Gastrocnemius medialis (tissue), 4 donors: ENCODE results near the gene RREB1. TPM values are rescaled to one million over a fixed set of nuclear protein-coding genes. Genes with fewer than 3 reads are reported as not detected.

Experiments used
- ATAC-seq, 2 donors: fragments of 150-250 bp; one replicate each; pipeline ENCODE4 v1.9.1; 2016
- DNase-seq, 2 donors: peaks; one replicate each; pipeline ENCODE4 v3.0.0-alpha.2; 2019
- H3K27ac ChIP-seq, 4 donors: fragments of 200-600 bp; sonication (generic); 1 replicate in 1 of 4; 2 replicates in 3 of 4; pipeline ENCODE4 v1.5.1; 2016 to 2018; ENCODE audit warnings: mild to moderate bottlenecking in 2 of 4, moderate library complexity in 1 of 4
- H3K27me3 ChIP-seq, 3 donors: fragments of 200-600 bp; sonication (generic) in 2 of 3; 1 replicate in 1 of 3; 2 replicates in 2 of 3; pipeline versions ENCODE4 v1.5.1 to v1.6.0; 2016 to 2019; ENCODE audit warnings: mild to moderate bottlenecking in 1 of 3, moderate library complexity in 1 of 3
- H3K36me3 ChIP-seq, 2 donors: fragments of 200-600 bp; sonication (generic) in 1 of 2; one replicate each; pipeline ENCODE4 v1.5.1; 2017 to 2018
- H3K4me1 ChIP-seq, 2 donors: fragments of 200-600 bp; sonication (generic) in 1 of 2; one replicate each; pipeline ENCODE4 v1.5.1; 2016 to 2017; ENCODE audit warnings: mild to moderate bottlenecking in 2 of 2
- H3K4me3 ChIP-seq, 4 donors: fragments of 200-600 bp; sonication (generic) in 3 of 4; 1 replicate in 1 of 4; 2 replicates in 3 of 4; pipeline ENCODE4 v1.5.1; 2016 to 2019; ENCODE audit warnings: mild to moderate bottlenecking in 2 of 4
- H3K9me3 ChIP-seq, 3 donors: fragments of 200-600 bp; sonication (generic) in 2 of 3; 1 replicate in 1 of 3; 2 replicates in 2 of 3; pipeline ENCODE4 v1.5.1; 2016 to 2019
- POLR2A ChIP-seq, 2 donors: fragments of 450-650 bp; IDR thresholded peaks; one replicate each; pipeline ENCODE4 v1.6.1; 2017; ENCODE audit warnings: antibody characterized with exemption in 2 of 2, mild to moderate bottlenecking in 2 of 2, moderate library complexity in 2 of 2
- in situ Hi-C, 4 donors: fragments of 200-750 bp; cut with MboI; loops; one replicate each; pipeline versions ENCODE4 v1.15.0 to v1.8.0; 2017; ENCODE audit warnings: low sequenced_read_pairs in 4 of 4
- intact Hi-C: fragments of 100-400 bp; cut with DNase I; formaldehyde crosslinking; loops from one replicate; pipeline ENCODE4 v1.15.1; 2023; ENCODE audit warnings: low total_unique reads
- total RNA-seq, 4 donors: library from RNA; depleted of rRNA; stranded (reverse); fragments of >200 nt; gene quantifications; one replicate each; pipeline versions ENCODE4 v1.1.0 to v1.2.3, GENCODE V29; 2016
- TF ChIP-seq, protein P1 (sequence below), 5 experiments: fragments of 450-650 bp in 3 of 5; fragments of 200-600 bp in 2 of 5; sonication (generic) in 2 of 5; IDR thresholded peaks in 4 of 5; conservative IDR thresholded peaks in 1 of 5; 1 replicate in 4 of 5; 2 replicates in 1 of 5; pipeline ENCODE4 v1.5.1; 2016 to 2019; ENCODE audit warnings: antibody characterized with exemption in 5 of 5, mild to moderate bottlenecking in 3 of 5, moderate library complexity in 3 of 5

The RREB1 gene
- total RNA-seq, 4 donors from 2014 or later, result 18.0 to 41.3 (median 39.2) TPM

- in situ Hi-C loops (loop anchor here (25.0 kb wide), 3 partner anchors 293 to 543 kb away; no protein-coding TSS in a partner anchor), intact Hi-C loops (no loop called here)
- Histone ChIP-seq H3K36me3 (peaks cover 2 to 56% of the 10 kb centered on the region in 2 donors), H3K9me3 (no peaks in the 10 kb centered on the region), H3K27ac (no peak overlapping the region), H3K4me3 (no peak overlapping the region), H3K27me3 (no peaks in the 10 kb centered on the region), H3K4me1 (peaks cover 0 to 1% of the 10 kb centered on the region in 2 donors)
- no peak for TF ChIP-seq POLR2A (IDR thresholded peaks at IDR 0.05)
- TF ChIP-seq, protein P1, sequence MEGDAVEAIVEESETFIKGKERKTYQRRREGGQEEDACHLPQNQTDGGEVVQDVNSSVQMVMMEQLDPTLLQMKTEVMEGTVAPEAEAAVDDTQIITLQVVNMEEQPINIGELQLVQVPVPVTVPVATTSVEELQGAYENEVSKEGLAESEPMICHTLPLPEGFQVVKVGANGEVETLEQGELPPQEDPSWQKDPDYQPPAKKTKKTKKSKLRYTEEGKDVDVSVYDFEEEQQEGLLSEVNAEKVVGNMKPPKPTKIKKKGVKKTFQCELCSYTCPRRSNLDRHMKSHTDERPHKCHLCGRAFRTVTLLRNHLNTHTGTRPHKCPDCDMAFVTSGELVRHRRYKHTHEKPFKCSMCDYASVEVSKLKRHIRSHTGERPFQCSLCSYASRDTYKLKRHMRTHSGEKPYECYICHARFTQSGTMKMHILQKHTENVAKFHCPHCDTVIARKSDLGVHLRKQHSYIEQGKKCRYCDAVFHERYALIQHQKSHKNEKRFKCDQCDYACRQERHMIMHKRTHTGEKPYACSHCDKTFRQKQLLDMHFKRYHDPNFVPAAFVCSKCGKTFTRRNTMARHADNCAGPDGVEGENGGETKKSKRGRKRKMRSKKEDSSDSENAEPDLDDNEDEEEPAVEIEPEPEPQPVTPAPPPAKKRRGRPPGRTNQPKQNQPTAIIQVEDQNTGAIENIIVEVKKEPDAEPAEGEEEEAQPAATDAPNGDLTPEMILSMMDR (IDR thresholded peaks at IDR 0.05 in 4 of 5, conservative IDR thresholded peaks at IDR 0.05 in 1 of 5), result no peak
- no peak for DNase-seq
- no peak for ATAC-seq
Observed at GRCh38 chr6:7230327-7230691, 122.5 kb downstream of the RREB1 start.

GRCh38 chr6:7230956-7231713 lies 123.4 kb downstream of the RREB1 start:
- no peaks in the 10 kb centered on the region for H3K27me3 ChIP-seq
- H3K27ac ChIP-seq, result no peak overlapping the region
- ATAC-seq, result no peak
- no peak overlapping the region for H3K4me3 ChIP-seq
- in situ Hi-C loops (loop anchor here (25.0 kb wide), 3 partner anchors 294 to 544 kb away; no protein-coding TSS in a partner anchor), intact Hi-C loops (no loop called here)
- H3K36me3 ChIP-seq, result peaks cover 2 to 51% of the 10 kb centered on the region in 2 donors
- H3K4me1 ChIP-seq, result peaks cover 7 to 10% of the 10 kb centered on the region in 2 donors
- no peak for DNase-seq
- no peaks in the 10 kb centered on the region for H3K9me3 ChIP-seq
- TF ChIP-seq POLR2A (IDR thresholded peaks at IDR 0.05), result no peak
- TF ChIP-seq, protein P1 (IDR thresholded peaks at IDR 0.05 in 4 of 5, conservative IDR thresholded peaks at IDR 0.05 in 1 of 5), result no peak

GRCh38 chr6:7232351-7232750 lies 124.6 kb downstream of the RREB1 start:
- no peaks in the 10 kb centered on the region for H3K9me3 ChIP-seq
- H3K27me3 ChIP-seq, result no peaks in the 10 kb centered on the region
- in situ Hi-C loops, result loop anchor here (25.0 kb wide), 3 partner anchors 295 to 545 kb away; no protein-coding TSS in a partner anchor
- intact Hi-C loops, result no loop called here
- H3K4me1 ChIP-seq, result peaks cover 14 to 15% of the 10 kb centered on the region in 2 donors
- TF ChIP-seq POLR2A (IDR thresholded peaks at IDR 0.05), result no peak
- TF ChIP-seq, protein P1 (IDR thresholded peaks at IDR 0.05 in 4 of 5, conservative IDR thresholded peaks at IDR 0.05 in 1 of 5), result no peak
- ATAC-seq (no peak), DNase-seq (no peak)
- H3K36me3 ChIP-seq, result peaks cover 2 to 40% of the 10 kb centered on the region in 2 donors
- no peak overlapping the region for H3K4me3 ChIP-seq
- no peak overlapping the region for H3K27ac ChIP-seq

DNA sequence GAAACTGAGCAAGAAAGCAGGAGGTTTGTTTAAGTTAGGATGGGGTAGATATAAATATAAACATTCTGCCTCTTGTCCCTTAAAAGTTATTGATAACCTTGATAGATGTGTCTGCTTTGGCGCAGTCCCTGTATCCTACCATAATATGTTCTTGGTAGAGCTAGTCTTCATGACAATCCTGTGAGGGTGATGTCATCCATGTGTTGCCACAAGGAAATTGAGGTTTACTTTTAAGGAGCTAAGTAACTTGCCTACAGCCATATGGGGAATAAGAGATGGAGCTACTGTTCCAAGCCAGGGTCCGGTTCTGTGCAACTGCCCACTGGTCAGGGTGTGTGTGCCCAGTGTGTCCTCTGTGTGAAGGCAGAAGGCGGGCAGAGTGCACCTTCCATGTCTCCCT lies 126.8 kb downstream of the RREB1 start:
- ATAC-seq, result no peak
- Histone ChIP-seq H3K36me3 (peaks cover 2 to 23% of the 10 kb centered on the region in 2 donors), H3K9me3 (no peaks in the 10 kb centered on the region), H3K4me3 (no peak overlapping the region), H3K27me3 (no peaks in the 10 kb centered on the region), H3K4me1 (peaks cover 18 to 29% of the 10 kb centered on the region in 2 donors), H3K27ac (no peak overlapping the region)
- in situ Hi-C loops (loop anchor here (25.0 kb wide), 3 partner anchors 297 to 547 kb away; no protein-coding TSS in a partner anchor), intact Hi-C loops (no loop called here)
- TF ChIP-seq POLR2A (IDR thresholded peaks at IDR 0.05), result no peak
- TF ChIP-seq, protein P1 (IDR thresholded peaks at IDR 0.05 in 4 of 5, conservative IDR thresholded peaks at IDR 0.05 in 1 of 5), result no peak
- no peak for DNase-seq
